Activated CD8-positive, alpha-beta T cell treated with anti-CD3 and anti-CD28 coated beads for 36 hours (primary cell): ENCODE data around the gene ATP6V1B1. TPM values are rescaled to one million over a fixed set of nuclear protein-coding genes. Genes with fewer than 3 reads are reported as not detected.

ENCODE experiments used
- ATAC-seq: fragments of 200-7000 bp; cut with Tn5 transposase; one replicate; pipeline ENCODE4 v1.10.0; 2021; ENCODE audit warnings: mild to moderate bottlenecking, moderate library complexity
- CTCF ChIA-PET: fragments of 350-600 bp; sonication (Branson Sonifier 250); formaldehyde crosslinking; loops from one replicate; lab custom pipeline; 2021; ENCODE audit warnings: antibody characterized with exemption; lab: Charles Lee
- POLR2A ChIA-PET: fragments of 350-600 bp; sonication (Branson Sonifier 250); formaldehyde crosslinking; loops from one replicate; lab custom pipeline; 2021; ENCODE audit warnings: antibody characterized with exemption; lab: Charles Lee
- DNase-seq: peaks from one replicate; pipeline ENCODE4 v3.0.0-alpha.2; 2020
- H3K27ac Mint-ChIP-seq: one replicate; pipeline ENCODE4 v1.8.0; 2021; ENCODE audit warnings: mild to moderate bottlenecking, mixed read lengths
- H3K27me3 Mint-ChIP-seq: one replicate; pipeline ENCODE4 v1.8.0; 2021; ENCODE audit warnings: mixed read lengths
- H3K36me3 Mint-ChIP-seq: one replicate; pipeline ENCODE4 v1.8.0; 2021; ENCODE audit warnings: low read depth, mixed read lengths
- H3K4me1 Mint-ChIP-seq: one replicate; pipeline ENCODE4 v1.8.0; 2021; ENCODE audit warnings: low read depth, mixed read lengths
- H3K4me3 Mint-ChIP-seq: one replicate; pipeline ENCODE4 v1.8.0; 2021; ENCODE audit warnings: mild to moderate bottlenecking, moderate library complexity, mixed read lengths
- H3K9me3 Mint-ChIP-seq: one replicate; pipeline ENCODE4 v1.8.0; 2021; ENCODE audit warnings: mixed read lengths
- intact Hi-C: fragments of 100-400 bp; cut with micrococcal nuclease; formaldehyde crosslinking; loops from one replicate; pipeline ENCODE4 v1.10.0; 2022
- total RNA-seq, 2 experiments: library from RNA; stranded (reverse); gene quantifications; one replicate each; pipeline ENCODE4 v1.2.3, GENCODE V29; 2021
- TF ChIP-seq, protein P1 (sequence below): fragments of 200-600 bp; IDR thresholded peaks from one replicate; pipeline ENCODE4 v1.8.0; 2022; ENCODE audit warnings: antibody characterized with exemption, mild to moderate bottlenecking

ATP6V1B1 gene
- total RNA-seq, 2 experiments from 2014 or later = not detected

DNA sequence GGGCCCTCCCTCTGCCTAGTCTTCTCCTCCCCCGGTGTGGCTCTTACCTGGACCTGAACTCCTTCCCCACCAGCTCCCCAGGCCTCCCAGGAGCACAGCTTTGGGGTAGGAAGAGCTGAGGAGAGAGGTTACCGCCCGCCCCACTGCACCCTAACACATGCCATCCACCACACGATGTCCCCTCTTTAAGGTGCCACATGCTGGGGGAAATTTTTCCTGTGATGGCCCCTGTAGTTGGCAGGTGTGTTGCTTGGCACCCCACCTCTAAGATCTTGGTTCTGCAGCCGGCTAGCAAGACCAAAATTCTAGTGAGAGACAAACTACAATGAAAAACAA lies 65.9 kb downstream of the ATP6V1B1 start:
- H3K27me3 Mint-ChIP-seq = peaks cover 3% of the 10 kb centered on the region
- CTCF ChIA-PET = interaction anchor here (0.7 to 4.0 kb wide), 22 partner anchors 8 to 212 kb away, joined by 3 to 53 read pairs (median 4); partner anchors contain the start of genes ANKRD53 and MPHOSPH10
- no peak for ATAC-seq

DNA sequence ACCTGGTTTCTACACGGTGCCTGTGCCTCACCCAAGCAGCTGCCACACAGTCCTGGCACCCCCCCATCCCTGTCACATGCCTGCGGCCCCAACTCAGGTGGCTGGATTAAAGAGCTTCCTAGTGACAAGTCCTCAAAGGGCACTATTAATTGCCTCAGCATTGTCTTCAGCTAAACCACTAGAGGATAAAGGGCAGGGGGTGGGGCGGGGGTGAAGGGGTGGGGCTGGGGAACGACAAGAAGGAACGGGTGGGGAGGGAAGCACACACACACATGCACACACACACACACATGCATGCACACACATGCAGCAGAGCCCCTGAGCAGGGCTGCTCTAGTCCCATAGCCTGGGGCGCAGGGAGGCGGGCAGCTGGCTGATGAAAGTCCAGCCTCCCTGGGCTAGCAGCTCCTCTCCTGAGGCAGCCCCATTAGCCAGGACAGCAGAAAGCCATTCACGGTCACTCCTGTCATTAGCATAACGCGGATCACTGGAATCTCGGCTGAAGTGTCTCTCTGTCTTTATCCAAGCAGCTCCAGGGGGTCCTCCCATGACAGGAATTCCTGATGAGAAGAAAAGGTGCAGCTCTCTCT lies 66.4 kb downstream of the ATP6V1B1 start:
- ATAC-seq (no peak), DNase-seq (no peak)
- ChIA-PET POLR2A (interaction anchor here (0.5 kb wide), 1 partner anchor 132 kb away, joined by 3 read pairs; no protein-coding TSS in a partner anchor), CTCF (interaction anchor here (1.0 to 4.0 kb wide), 19 partner anchors 8 to 213 kb away, joined by 3 to 53 read pairs (median 4); partner anchors contain the start of gene MPHOSPH10)
- Mint-ChIP-seq H3K4me3 (no peak overlapping the region), H3K4me1 (peaks cover 15% of the 10 kb centered on the region), H3K27ac (no peak overlapping the region), H3K27me3 (peaks cover 3% of the 10 kb centered on the region), H3K9me3 (no peaks in the 10 kb centered on the region), H3K36me3 (no peaks in the 10 kb centered on the region)
- TF ChIP-seq, protein P1, sequence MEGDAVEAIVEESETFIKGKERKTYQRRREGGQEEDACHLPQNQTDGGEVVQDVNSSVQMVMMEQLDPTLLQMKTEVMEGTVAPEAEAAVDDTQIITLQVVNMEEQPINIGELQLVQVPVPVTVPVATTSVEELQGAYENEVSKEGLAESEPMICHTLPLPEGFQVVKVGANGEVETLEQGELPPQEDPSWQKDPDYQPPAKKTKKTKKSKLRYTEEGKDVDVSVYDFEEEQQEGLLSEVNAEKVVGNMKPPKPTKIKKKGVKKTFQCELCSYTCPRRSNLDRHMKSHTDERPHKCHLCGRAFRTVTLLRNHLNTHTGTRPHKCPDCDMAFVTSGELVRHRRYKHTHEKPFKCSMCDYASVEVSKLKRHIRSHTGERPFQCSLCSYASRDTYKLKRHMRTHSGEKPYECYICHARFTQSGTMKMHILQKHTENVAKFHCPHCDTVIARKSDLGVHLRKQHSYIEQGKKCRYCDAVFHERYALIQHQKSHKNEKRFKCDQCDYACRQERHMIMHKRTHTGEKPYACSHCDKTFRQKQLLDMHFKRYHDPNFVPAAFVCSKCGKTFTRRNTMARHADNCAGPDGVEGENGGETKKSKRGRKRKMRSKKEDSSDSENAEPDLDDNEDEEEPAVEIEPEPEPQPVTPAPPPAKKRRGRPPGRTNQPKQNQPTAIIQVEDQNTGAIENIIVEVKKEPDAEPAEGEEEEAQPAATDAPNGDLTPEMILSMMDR = no peak
- intact Hi-C loops = no loop called here

More for the DNA sequence above, 65.9 kb downstream of the ATP6V1B1 start:
- H3K4me1 Mint-ChIP-seq = peaks cover 15% of the 10 kb centered on the region
- no peak overlapping the region for H3K4me3 Mint-ChIP-seq
- DNase-seq = no peak
- POLR2A ChIA-PET = interaction anchor here (0.6 kb wide), 2 partner anchors 9 to 1779 kb away, joined by 3 to 5 read pairs; no protein-coding TSS in a partner anchor
- H3K27ac Mint-ChIP-seq = no peak overlapping the region
- H3K36me3 Mint-ChIP-seq = no peaks in the 10 kb centered on the region
- intact Hi-C loops = no loop called here
- TF ChIP-seq, protein P1 = no peak
- no peaks in the 10 kb centered on the region for H3K9me3 Mint-ChIP-seq

DNA sequence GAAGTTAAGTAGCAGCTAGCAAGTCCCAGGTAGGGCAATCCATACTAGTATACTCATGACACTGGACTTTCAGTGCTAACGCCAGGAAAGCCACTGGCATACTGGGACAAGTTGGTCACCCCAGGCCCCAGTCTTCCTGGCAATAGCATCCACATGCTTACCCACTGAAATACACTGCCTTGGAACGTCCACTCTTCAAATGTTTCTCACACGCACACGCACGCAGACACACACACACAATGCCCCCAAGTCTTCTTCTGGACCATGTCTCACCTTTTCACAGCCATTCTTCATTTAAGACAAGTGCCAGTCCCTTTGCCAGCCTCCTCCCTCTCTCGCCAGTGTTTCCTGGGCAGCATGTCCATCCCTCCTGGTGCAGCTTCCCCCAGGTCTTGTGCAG lies 67.7 kb downstream of the ATP6V1B1 start:
- peaks cover 7% of the 10 kb centered on the region for H3K27me3 Mint-ChIP-seq
- ChIA-PET POLR2A (no interaction called here), CTCF (interaction anchor here (1.9 to 4.0 kb wide), 2 partner anchors 38 to 55 kb away, joined by 6 to 53 read pairs; no protein-coding TSS in a partner anchor)
- H3K4me3 Mint-ChIP-seq = no peak overlapping the region
- H3K4me1 Mint-ChIP-seq = peaks cover 15% of the 10 kb centered on the region
- H3K9me3 Mint-ChIP-seq = no peaks in the 10 kb centered on the region
- no peaks in the 10 kb centered on the region for H3K36me3 Mint-ChIP-seq
- TF ChIP-seq, protein P1 = no peak
- no peak overlapping the region for H3K27ac Mint-ChIP-seq
- ATAC-seq (no peak), DNase-seq (no peak)
- intact Hi-C loops = no loop called here

DNA sequence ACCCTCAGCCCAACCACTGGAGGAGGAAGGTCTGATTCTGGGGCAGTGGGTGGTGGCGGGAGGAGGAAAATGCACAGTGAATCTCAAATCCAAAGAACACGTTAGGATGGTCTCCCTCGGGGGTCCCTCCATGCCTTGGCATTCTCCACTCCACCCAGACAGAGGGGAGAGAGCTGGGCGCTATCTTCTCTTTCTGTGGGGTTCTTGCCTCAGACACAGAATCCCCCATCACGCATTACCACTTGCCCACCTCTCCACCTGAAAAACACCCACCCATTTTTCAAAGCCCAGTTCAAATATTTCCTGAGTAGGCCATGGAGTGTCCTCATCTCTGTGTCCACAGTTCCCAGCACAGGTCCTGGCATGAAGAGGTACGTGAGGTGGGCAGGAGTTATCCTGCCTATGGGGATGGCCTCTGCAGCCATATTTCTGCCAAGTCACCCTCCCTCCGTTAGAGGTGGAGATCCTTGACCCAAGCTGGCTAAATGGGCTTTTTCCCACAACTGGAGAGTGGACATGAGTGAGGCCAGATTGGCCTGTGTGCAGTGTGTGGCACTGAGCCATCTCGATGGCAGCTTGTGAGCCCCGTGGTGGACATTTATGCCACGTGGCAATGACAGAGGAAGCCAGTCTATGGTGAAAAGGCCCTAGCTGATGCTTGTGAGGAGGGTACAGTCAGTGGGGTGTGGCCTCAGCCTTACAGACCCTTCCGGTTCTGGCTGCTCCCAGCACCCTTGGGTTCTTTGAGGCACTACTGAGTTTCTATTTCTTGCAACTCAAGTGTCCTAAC lies 68.5 kb downstream of the ATP6V1B1 start:
- peaks cover 15% of the 10 kb centered on the region for H3K4me1 Mint-ChIP-seq
- peaks cover 7% of the 10 kb centered on the region for H3K27me3 Mint-ChIP-seq
- H3K9me3 Mint-ChIP-seq = no peaks in the 10 kb centered on the region
- intact Hi-C loops = no loop called here
- DNase-seq (no peak), ATAC-seq (no peak)
- TF ChIP-seq, protein P1 = no peak
- no peak overlapping the region for H3K4me3 Mint-ChIP-seq
- CTCF ChIA-PET = interaction anchor here (1.0 to 1.7 kb wide), 6 partner anchors 18 to 223 kb away, joined by 3 to 5 read pairs (median 4); partner anchors contain the start of gene PAIP2B
- H3K27ac Mint-ChIP-seq = no peak overlapping the region
- H3K36me3 Mint-ChIP-seq = no peaks in the 10 kb centered on the region
- POLR2A ChIA-PET = no interaction called here

DNA sequence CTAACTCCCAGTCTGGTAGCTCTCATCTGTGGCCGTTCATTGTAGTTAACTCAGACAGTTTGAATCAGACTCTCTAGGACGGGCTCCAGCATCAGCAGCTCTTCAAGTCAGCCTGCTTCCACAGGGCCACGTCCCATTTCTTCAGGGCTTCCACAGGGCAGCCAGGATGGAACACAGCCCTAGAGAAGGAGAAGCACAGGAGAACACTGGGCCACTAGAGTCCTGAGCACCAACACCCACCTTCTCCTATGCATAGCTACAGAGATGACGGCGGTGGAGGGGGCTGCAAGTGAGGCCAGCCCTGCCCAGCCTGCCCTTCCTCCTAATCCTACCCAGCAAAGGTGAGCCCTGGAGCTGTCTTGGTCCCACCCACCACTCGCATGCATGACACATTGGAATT lies 69.2 kb downstream of the ATP6V1B1 start:
- H3K4me1 Mint-ChIP-seq = peaks cover 11% of the 10 kb centered on the region
- H3K36me3 Mint-ChIP-seq = no peaks in the 10 kb centered on the region
- intact Hi-C loops = no loop called here
- ATAC-seq (no peak), DNase-seq (no peak)
- peaks cover 7% of the 10 kb centered on the region for H3K27me3 Mint-ChIP-seq
- CTCF ChIA-PET = interaction anchor here (1.0 to 1.7 kb wide), 7 partner anchors 8 to 222 kb away, joined by 3 to 6 read pairs (median 4); partner anchors contain the start of gene PAIP2B
- H3K27ac Mint-ChIP-seq = no peak overlapping the region
- no peaks in the 10 kb centered on the region for H3K9me3 Mint-ChIP-seq
- POLR2A ChIA-PET = no interaction called here
- TF ChIP-seq, protein P1 = no peak
- H3K4me3 Mint-ChIP-seq = no peak overlapping the region
